Measurements from ENCODE around the gene PBRM1. TPM values are rescaled to one million over a fixed set of nuclear protein-coding genes. Genes with fewer than 3 reads are reported as not detected.
A peak's percentile ranks its signal among the peaks of the same experiment; 100 is the strongest.

Gene PBRM1
- total and polyA plus RNA-seq, 2 of the 13 experiments (the other 11 are each of a cell fraction or from before 2014, with no cell fraction given), result 10.9 to 33.2 TPM

DNA sequence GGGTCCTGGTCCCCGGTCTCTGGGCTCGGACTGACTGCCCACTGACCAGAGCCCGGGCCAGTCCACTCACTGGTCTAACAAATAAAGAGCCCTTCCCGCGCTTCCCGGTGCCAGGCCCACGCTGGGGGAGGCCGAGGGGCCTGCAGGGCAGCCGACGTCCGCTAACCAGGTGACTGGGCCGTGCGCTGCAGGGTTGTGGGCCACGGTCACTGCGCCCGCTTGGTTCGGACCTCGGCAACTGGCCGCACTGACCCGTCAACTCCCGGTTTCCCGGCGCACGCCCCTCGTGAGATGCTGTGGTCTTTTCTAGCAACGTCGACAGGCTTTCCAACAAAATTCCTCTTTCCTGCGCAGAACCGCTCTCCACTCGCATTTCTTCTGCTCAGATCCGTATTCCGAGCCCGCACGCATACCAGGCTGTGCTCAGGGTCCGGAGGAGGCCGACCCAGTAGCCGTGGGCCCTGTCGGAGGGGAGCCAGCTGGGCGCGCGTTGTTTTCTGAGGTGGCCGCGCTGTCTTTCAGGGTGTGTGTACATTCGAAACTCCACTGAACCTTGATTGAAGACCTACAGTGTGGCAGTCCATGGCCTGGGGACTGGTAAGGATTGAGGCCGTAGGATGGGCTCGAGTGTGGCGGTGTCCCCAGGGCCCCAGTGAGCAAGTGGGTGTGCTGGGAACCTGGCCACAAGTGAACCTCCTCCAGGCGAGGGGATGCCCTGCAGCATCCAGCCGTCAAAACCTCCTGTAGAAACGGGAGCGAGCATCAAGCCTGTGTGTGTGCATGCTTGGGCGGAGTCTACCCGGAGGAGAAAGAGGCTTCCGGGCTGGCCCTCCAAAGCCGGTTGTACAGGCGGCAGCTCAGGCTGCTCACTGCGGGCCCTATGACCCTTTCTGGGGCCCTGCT, 151.2 kb downstream of the PBRM1 start (continued):
- TF ChIP-seq ZNF256 (CRISPR knock-in tag; conservative IDR thresholded peaks at IDR 0.05), result no peak
- 0 out of 2 replicates have a peak, but pooled peaks have one; percentile 48 for TF ChIP-seq ZSCAN22 (CRISPR knock-in tag; IDR thresholded peaks at IDR 0.05)
- no peak for TF ChIP-seq JUND (CRISPR knock-in tag; IDR thresholded peaks at IDR 0.05)
- TF ChIP-seq NCOR1 (IDR thresholded peaks at IDR 0.05; ENCODE audit: borderline replicate concordance, low read length), result no peak
- peak; percentile 84 for TF ChIP-seq ZNF44 (CRISPR knock-in tag; IDR thresholded peaks at IDR 0.05)
- TF ChIP-seq FOXK2 (IDR thresholded peaks at IDR 0.05), result 0 out of 2 replicates have a peak, but pooled peaks have one; percentile 11
- TF ChIP-seq MBNL3 (CRISPR knock-in tag; conservative IDR thresholded peaks at IDR 0.05), result no peak
- no peak for TF ChIP-seq ZMYM4 (CRISPR knock-in tag; IDR thresholded peaks at IDR 0.05)
- TF ChIP-seq, protein P1, sequence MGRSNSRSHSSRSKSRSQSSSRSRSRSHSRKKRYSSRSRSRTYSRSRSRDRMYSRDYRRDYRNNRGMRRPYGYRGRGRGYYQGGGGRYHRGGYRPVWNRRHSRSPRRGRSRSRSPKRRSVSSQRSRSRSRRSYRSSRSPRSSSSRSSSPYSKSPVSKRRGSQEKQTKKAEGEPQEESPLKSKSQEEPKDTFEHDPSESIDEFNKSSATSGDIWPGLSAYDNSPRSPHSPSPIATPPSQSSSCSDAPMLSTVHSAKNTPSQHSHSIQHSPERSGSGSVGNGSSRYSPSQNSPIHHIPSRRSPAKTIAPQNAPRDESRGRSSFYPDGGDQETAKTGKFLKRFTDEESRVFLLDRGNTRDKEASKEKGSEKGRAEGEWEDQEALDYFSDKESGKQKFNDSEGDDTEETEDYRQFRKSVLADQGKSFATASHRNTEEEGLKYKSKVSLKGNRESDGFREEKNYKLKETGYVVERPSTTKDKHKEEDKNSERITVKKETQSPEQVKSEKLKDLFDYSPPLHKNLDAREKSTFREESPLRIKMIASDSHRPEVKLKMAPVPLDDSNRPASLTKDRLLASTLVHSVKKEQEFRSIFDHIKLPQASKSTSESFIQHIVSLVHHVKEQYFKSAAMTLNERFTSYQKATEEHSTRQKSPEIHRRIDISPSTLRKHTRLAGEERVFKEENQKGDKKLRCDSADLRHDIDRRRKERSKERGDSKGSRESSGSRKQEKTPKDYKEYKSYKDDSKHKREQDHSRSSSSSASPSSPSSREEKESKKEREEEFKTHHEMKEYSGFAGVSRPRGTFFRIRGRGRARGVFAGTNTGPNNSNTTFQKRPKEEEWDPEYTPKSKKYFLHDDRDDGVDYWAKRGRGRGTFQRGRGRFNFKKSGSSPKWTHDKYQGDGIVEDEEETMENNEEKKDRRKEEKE (IDR thresholded peaks at IDR 0.05), result no peak
- TF ChIP-seq, protein P2, sequence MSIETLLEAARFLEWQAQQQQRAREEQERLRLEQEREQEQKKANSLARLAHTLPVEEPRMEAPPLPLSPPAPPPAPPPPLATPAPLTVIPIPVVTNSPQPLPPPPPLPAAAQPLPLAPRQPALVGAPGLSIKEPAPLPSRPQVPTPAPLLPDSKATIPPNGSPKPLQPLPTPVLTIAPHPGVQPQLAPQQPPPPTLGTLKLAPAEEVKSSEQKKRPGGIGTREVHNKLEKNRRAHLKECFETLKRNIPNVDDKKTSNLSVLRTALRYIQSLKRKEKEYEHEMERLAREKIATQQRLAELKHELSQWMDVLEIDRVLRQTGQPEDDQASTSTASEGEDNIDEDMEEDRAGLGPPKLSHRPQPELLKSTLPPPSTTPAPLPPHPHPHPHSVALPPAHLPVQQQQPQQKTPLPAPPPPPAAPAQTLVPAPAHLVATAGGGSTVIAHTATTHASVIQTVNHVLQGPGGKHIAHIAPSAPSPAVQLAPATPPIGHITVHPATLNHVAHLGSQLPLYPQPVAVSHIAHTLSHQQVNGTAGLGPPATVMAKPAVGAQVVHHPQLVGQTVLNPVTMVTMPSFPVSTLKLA (IDR thresholded peaks at IDR 0.05), result no peak
- no peak; the same call in 1 of the 2 replicates for TF ChIP-seq ZNF678 (CRISPR knock-in tag; IDR thresholded peaks at IDR 0.05)
- TF ChIP-seq STAG1 (CRISPR knock-in tag; IDR thresholded peaks at IDR 0.05), result no peak
- no peak for TF ChIP-seq PLRG1 (conservative IDR thresholded peaks at IDR 0.05)
- TF ChIP-seq NAIF1 (CRISPR knock-in tag; IDR thresholded peaks at IDR 0.05; ENCODE audit: borderline replicate concordance), result peak; percentile 46; the same call in 1 of the 2 replicates
- TF ChIP-seq, protein P3, sequence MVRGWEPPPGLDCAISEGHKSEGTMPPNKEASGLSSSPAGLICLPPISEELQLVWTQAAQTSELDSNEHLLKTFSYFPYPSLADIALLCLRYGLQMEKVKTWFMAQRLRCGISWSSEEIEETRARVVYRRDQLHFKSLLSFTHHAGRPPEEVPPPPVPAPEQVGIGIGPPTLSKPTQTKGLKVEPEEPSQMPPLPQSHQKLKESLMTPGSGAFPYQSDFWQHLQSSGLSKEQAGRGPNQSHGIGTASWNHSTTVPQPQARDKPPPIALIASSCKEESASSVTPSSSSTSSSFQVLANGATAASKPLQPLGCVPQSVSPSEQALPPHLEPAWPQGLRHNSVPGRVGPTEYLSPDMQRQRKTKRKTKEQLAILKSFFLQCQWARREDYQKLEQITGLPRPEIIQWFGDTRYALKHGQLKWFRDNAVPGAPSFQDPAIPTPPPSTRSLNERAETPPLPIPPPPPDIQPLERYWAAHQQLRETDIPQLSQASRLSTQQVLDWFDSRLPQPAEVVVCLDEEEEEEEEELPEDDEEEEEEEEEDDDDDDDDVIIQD (CRISPR knock-in tag; IDR thresholded peaks at IDR 0.05; ENCODE audit: low read depth), result no peak
- no peak for TF ChIP-seq ZSCAN29 (CRISPR knock-in tag; conservative IDR thresholded peaks at IDR 0.05)
- TF ChIP-seq, protein P4, sequence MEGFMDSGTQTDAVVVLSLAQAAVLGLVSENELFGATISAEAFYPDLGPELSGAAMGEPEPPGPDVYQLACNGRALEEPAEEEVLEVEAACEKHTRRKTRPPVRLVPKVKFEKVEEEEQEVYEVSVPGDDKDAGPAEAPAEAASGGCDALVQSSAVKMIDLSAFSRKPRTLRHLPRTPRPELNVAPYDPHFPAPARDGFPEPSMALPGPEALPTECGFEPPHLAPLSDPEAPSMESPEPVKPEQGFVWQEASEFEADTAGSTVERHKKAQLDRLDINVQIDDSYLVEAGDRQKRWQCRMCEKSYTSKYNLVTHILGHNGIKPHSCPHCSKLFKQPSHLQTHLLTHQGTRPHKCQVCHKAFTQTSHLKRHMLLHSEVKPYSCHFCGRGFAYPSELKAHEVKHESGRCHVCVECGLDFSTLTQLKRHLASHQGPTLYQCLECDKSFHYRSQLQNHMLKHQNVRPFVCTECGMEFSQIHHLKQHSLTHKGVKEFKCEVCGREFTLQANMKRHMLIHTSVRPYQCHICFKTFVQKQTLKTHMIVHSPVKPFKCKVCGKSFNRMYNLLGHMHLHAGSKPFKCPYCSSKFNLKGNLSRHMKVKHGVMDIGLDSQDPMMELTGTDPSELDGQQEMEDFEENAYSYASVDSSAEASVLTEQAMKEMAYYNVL (CRISPR knock-in tag; IDR thresholded peaks at IDR 0.05; ENCODE audit: borderline replicate concordance), result no peak
- no peak for TF ChIP-seq NFRKB (IDR thresholded peaks at IDR 0.05)
